Iris pigment epithelial cell (primary cell): Measurements from ENCODE around the gene IL32.

Source experiments
- DNase-seq: peaks from one replicate; pipeline ENCODE4 v3.0.0-alpha.2; 2011; ENCODE audit warnings: low read depth

The IL32 gene

GRCh38 chr16:3091551-3091950 lies 26.1 kb downstream of the IL32 start:
- DNase-seq, result no peak

GRCh38 chr16:3092501-3092941 lies 27.1 kb downstream of the IL32 start:
- DNase-seq, result no peak

- peak; percentile 39 for DNase-seq
These were observed 29.0 kb downstream of the IL32 start for GRCh38 chr16:3094289-3095027.

- no peak for DNase-seq
These were observed 30.4 kb downstream of the IL32 start for GRCh38 chr16:3095869-3096268.

- DNase-seq, result no peak
These were observed 30.9 kb downstream of the IL32 start for GRCh38 chr16:3096362-3096761.

GRCh38 chr16:3097266-3097665 lies 31.8 kb downstream of the IL32 start:
- DNase-seq, result no peak

- no peak for DNase-seq
These were observed 33.3 kb downstream of the IL32 start, which contains the start of gene ZSCAN10 for GRCh38 chr16:3098459-3099394. TSS of gene ZSCAN10 (minus strand) at chr16:3099294. CDS start at chr16:3092937, 6,357 bp downstream.

GRCh38 chr16:3099395-3099731 lies 33.9 kb downstream of the IL32 start:
- DNase-seq, result no peak

- DNase-seq, result peak; percentile 86
These were observed 34.5 kb downstream of the IL32 start for GRCh38 chr16:3099732-3100499.

DNA sequence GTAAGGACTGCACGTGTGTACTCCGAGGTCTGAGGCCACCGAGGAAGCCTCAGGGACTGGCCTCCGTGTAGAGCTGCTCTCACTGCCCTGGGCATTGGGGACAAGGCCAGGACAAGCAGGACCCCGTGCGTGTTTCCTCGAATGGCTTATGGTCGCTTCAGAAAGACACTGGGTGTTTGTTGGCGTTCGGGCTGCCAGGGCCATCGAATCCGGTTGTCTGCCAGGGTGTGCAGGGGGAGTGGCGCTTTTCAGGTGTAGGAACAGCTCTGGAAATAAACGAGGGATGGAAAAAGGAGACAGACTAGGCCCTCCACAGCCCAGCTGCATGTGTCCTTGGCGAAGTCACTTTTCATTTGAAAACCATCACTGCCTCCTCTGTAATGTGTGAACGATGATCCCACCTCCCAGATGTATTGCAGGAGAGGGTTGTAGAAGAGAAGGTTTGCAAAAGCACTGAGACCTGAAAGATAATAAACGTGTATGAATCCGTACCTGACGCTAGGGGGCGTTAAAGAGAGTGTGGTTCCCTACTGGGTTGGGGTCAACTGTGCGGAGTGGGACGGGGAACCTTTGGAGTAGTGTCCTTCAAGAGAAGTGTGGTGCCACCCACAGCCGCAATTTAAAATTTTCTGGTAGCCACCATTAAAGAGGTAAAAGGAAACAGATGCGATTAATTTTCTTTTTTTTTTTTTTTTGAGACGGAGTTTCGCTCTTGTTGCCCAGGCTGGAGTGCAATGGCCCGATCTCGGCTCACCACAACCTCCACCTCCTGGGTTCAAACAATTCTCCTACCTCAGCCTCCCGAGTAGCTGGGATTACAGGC lies 35.8 kb downstream of the IL32 start:
- peak; percentile 30 for DNase-seq

- DNase-seq, result no peak
These were observed 36.5 kb downstream of the IL32 start for GRCh38 chr16:3101841-3102470.

DNA sequence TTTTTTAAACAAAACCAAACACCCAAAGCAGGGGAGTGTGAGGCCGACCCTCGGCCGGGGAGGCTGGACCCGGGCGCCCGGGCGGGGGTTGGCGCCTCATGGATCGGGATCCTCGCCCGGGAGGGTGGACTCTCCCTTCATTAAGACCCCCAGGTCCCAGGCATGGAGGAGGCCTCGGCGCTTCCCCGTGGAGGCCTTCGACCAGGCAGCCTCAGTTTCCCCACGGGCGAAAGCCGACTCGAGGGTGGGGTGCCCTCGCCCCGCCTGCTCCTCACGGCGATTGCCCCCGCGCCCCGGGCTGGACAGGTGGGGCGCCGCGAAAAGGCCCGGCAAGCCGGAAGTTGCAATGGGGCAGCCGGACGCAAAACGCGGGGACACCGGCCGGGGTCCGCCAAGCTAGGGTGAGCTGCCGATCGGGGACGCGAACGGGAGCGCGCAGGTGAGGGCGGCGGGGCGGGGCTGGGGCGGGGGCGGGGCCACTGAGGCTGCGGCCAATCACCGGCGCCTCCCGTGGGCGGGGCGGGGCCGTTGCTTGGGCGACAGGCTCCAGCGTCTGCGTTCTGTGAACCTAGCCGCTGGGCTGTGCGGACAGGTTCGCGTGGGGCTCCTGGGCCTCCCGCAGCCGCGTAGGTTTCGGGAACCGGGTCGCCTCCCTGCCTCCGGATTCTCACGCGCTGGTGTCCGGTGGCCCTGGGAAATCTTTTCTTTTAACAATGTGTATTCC lies 40.9 kb downstream of the IL32 start:
- peak; percentile 86 for DNase-seq

- peak; percentile 68 for DNase-seq
These were observed 46.8 kb downstream of the IL32 start, which contains the start of gene ZNF205 for GRCh38 chr16:3112058-3112880. TSS of gene ZNF205 (plus strand) at chr16:3112586. CDS start at chr16:3113431, 845 bp downstream.

DNA sequence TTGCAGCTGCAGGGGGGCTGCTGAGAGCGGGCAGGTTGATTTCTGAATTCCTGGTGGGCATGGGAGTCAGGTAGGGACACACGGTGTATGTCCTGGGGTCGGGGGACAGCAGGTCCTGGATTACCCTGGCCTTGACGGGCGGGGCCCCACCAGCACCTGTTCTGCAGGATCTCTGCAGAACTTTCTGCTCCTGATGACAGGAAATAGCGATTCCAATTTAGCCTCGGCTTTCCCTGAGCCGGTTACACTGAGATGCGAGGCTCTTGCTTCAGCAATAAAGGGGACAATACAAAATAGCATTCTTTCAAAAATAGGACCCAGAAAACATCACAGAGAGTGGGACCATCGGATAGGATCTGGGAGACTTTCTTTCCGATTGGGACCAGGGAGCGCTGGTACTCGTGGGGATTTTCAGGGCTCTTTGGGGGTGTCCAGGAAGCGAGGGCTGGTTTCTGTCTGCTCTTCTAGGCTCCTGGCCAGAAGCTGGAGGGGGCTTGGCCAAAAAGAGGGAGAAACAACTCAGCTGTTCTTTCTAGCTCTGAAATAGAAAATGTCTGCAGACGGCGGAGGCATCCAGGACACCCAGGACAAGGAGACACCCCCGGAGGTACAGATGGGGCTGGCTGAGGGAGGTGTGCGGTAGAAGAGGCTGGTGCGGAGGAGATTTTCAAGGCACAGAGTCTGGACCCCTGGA lies 47.6 kb downstream of the IL32 start:
- DNase-seq, result no peak

DNA sequence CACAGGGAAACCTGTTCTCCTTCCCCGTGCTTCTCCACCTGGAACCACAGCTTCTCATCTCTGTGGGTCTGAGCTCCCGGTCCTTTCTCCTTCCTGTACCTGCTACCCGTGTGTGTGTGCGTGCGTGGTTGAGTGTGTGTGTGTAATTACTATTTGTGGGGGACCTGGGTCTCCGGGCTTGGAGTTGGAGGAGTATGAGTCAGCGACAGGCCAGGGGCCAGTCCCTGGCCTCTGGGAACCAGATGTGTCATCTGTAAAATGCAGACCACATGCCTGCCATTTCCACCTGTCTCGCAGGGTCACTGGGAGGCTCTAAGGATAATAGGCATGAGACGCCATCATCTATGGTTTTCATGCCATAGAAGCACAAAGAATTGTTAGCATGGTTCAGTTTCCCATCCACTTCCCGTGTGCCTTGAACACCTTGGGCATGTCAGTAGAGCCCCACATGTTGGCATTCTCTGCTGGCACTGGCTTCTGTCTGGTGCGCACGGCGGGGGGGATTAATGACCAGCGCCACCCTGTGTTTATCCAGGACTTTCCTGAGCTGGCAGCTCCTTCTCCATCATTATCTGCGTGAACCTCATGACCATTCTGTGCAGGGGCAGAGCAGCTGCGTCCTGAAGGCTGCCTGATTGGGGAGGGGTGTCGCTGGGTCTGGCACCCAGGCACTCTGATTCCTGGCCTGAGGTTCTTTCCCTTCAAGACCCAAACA lies 48.5 kb downstream of the IL32 start:
- no peak for DNase-seq

- no peak for DNase-seq
These were observed 49.6 kb downstream of the IL32 start for GRCh38 chr16:3115003-3115402.

GRCh38 chr16:3115561-3115960 lies 50.1 kb downstream of the IL32 start:
- no peak for DNase-seq

GRCh38 chr16:3118204-3118790 lies 52.9 kb downstream of the IL32 start:
- no peak for DNase-seq
